IMR-90 (cell line): ENCODE results near the gene PLD2. TPM values are rescaled to one million over a fixed set of nuclear protein-coding genes. Genes with fewer than 3 reads are reported as not detected.

Source experiments
- ATAC-seq: fragments of 200-7000 bp; cut with Tn5 transposase; 2 replicates; pipeline ENCODE4 v1.9.1; 2020; ENCODE audit warnings: low read depth, mild to moderate bottlenecking, moderate library complexity
- BruUV-seq: library from RNA; stranded (reverse); fragments of 400-500 nt; replicated peaks from 2 replicates; lab custom pipeline; 2021; lab: Mats Ljungman, UMichigan
- CTCF ChIA-PET: fragments of 300-600 bp; formaldehyde crosslinking; extraction: SDS; loops from one replicate; lab custom pipeline; 2021; ENCODE audit warnings: antibody characterized with exemption; lab: Yijun Ruan, JAX
- POLR2A ChIA-PET: fragments of 300-600 bp; sonication (Branson Sonifier 250); formaldehyde crosslinking; loops from one replicate; lab custom pipeline; 2022; ENCODE audit warnings: antibody characterized with exemption; ENCODE audit not compliant: unreplicated experiment; lab: Charles Lee
- DNase-seq: peaks from one replicate; pipeline ENCODE4 v3.0.0; 2013
- H2AFZ ChIP-seq: replicated peaks from 2 replicates; pipeline ENCODE3; 2013; ENCODE audit warnings: low read length, mild to moderate bottlenecking; ENCODE audit not compliant: poor library complexity
- H2AK5ac ChIP-seq: 2 replicates; pipeline ENCODE4 v1.6.1; 2013; ENCODE audit warnings: low read depth, low read length, inconsistent platforms
- H2AK9ac ChIP-seq: replicated peaks from 2 replicates; pipeline ENCODE3; 2013; ENCODE audit warnings: mild to moderate bottlenecking, low read depth, low read length, moderate library complexity; ENCODE audit not compliant: poor library complexity
- H2BK120ac ChIP-seq: 2 replicates; pipeline ENCODE4 v1.6.1; 2013; ENCODE audit warnings: low read depth, low read length, inconsistent platforms
- H2BK15ac ChIP-seq: 3 replicates; pipeline ENCODE4 v1.6.1; 2013; ENCODE audit warnings: low read depth, low read length, inconsistent platforms
- H2BK20ac ChIP-seq: 2 replicates; pipeline ENCODE4 v1.6.1; 2013; ENCODE audit warnings: low read depth, mild to moderate bottlenecking, inconsistent platforms, low read length, moderate library complexity
- H2BK5ac ChIP-seq: 2 replicates; pipeline ENCODE4 v1.6.1; 2013; ENCODE audit warnings: mild to moderate bottlenecking, low read depth, low read length, inconsistent platforms; ENCODE audit not compliant: poor library complexity, severe bottlenecking
- H3K14ac ChIP-seq: replicated peaks from 2 replicates; pipeline ENCODE4 v1.6.1; 2013; ENCODE audit warnings: low read depth, low read length, inconsistent platforms
- H3K18ac ChIP-seq: 2 replicates; pipeline ENCODE4 v1.6.1; 2013; ENCODE audit warnings: low read depth, low read length, control low read depth
- H3K23ac ChIP-seq: 2 replicates; pipeline ENCODE4 v1.6.1; 2013; ENCODE audit warnings: low read depth, low read length, inconsistent platforms
- H3K27ac ChIP-seq: 2 replicates; pipeline ENCODE4 v1.5.1; 2013; ENCODE audit warnings: mild to moderate bottlenecking, control low read depth, low read length; ENCODE audit not compliant: insufficient read depth
- H3K27me3 ChIP-seq: 2 replicates; pipeline ENCODE4 v1.6.1; 2013; ENCODE audit warnings: low read length; ENCODE audit not compliant: control insufficient read depth, insufficient read depth
- H3K36me3 ChIP-seq: 2 replicates; pipeline ENCODE4 v1.6.1; 2013; ENCODE audit warnings: low read length, mixed read lengths; ENCODE audit not compliant: control insufficient read depth, insufficient read depth
- H3K4ac ChIP-seq: 2 replicates; pipeline ENCODE4 v1.6.1; 2013; ENCODE audit warnings: low read depth, low read length, inconsistent platforms
- H3K4me1 ChIP-seq: 2 replicates; pipeline ENCODE4 v1.6.1; 2013; ENCODE audit warnings: low read length, mixed read lengths; ENCODE audit not compliant: control insufficient read depth, insufficient read depth
- H3K4me2 ChIP-seq: 2 replicates; pipeline ENCODE4 v1.6.1; 2013; ENCODE audit warnings: low read depth, mild to moderate bottlenecking, control low read depth, low read length, moderate library complexity
- H3K4me3 ChIP-seq: 2 replicates; pipeline ENCODE4 v1.5.1; 2013; ENCODE audit warnings: low read depth, mild to moderate bottlenecking, control low read depth, low read length, moderate library complexity; ENCODE audit not compliant: insufficient read depth
- H3K56ac ChIP-seq: 2 replicates; pipeline ENCODE4 v1.6.1; 2013; ENCODE audit warnings: low read length, inconsistent platforms; ENCODE audit not compliant: insufficient read depth; ENCODE audit errors: extremely low read depth
- H3K79me1 ChIP-seq, 2 experiments: 2 replicates each; pipeline ENCODE4 v1.6.1; 2013; ENCODE audit warnings: low read length in 2 of 2, inconsistent platforms in 1 of 2, low read depth in 1 of 2
- H3K9ac ChIP-seq: 2 replicates; pipeline ENCODE4 v1.6.1; 2013; ENCODE audit warnings: low read depth, low read length, control low read depth
- H3K9me1 ChIP-seq: 2 replicates; pipeline ENCODE4 v1.6.1; 2013; ENCODE audit warnings: low read length, inconsistent platforms; ENCODE audit not compliant: insufficient read depth
- H3K9me3 ChIP-seq: 2 replicates; pipeline ENCODE4 v1.6.1; 2013; ENCODE audit warnings: low read length; ENCODE audit not compliant: control insufficient read depth, insufficient read depth
- H4K20me1 ChIP-seq: 2 replicates; pipeline ENCODE4 v1.6.1; 2013; ENCODE audit warnings: low read length, inconsistent platforms; ENCODE audit not compliant: insufficient read depth
- H4K5ac ChIP-seq: 2 replicates; pipeline ENCODE4 v1.6.1; 2013; ENCODE audit warnings: mild to moderate bottlenecking, low read depth, low read length, control low read depth
- H4K8ac ChIP-seq, 2 experiments: 2 replicates each; pipeline ENCODE4 v1.6.1; 2013; ENCODE audit warnings: low read depth in 2 of 2, low read length in 2 of 2, control low read depth in 1 of 2, inconsistent platforms in 1 of 2
- H4K91ac ChIP-seq: 2 replicates; pipeline ENCODE4 v1.6.1; 2013; ENCODE audit warnings: low read depth, low read length, inconsistent platforms; ENCODE audit not compliant: insufficient read depth
- BHLHE40 ChIP-seq: fragments of 150-350 bp; IDR thresholded peaks from 2 replicates; pipeline ENCODE4 v1.6.1; 2016; ENCODE audit warnings: mild to moderate bottlenecking, low read depth, low read length
- CEBPB ChIP-seq: IDR thresholded peaks from 2 replicates; pipeline ENCODE4 v1.6.1; 2012; ENCODE audit warnings: low read depth, low read length, improper control_type of control experiment
- CHD1 ChIP-seq: IDR thresholded peaks from 2 replicates; pipeline ENCODE4 v1.6.1; 2012; ENCODE audit warnings: low read depth, low read length, improper control_type of control experiment
- FOS ChIP-seq: fragments of 150-350 bp; IDR thresholded peaks from 2 replicates; pipeline ENCODE4 v1.6.1; 2016; ENCODE audit warnings: low read depth, low read length
- NFE2L2 ChIP-seq: fragments of 150-350 bp; IDR thresholded peaks from 2 replicates; pipeline ENCODE4 v1.6.1; 2016; ENCODE audit warnings: low read depth, mild to moderate bottlenecking, low read length
- RFX5 ChIP-seq: IDR thresholded peaks from 2 replicates; pipeline ENCODE4 v1.8.0; 2012; ENCODE audit warnings: low read depth, mild to moderate bottlenecking, low read length, moderate library complexity
- WGBS, 2 experiments: methylation state at CpG; one replicate each; pipeline versions ENCODE4 v1.1.5 to v1.1.7; 2013; ENCODE audit warnings: missing lambda C conversion rate in 2 of 2; ENCODE audit not compliant: insufficient read length in 1 of 2; ENCODE audit errors: extremely low coverage in 2 of 2; 5-methylcytosine and 5-hydroxymethylcytosine counted together
- dilution Hi-C: fragments of 300-500 bp; cut with HindIII; formaldehyde crosslinking; loops from one replicate; pipeline ENCODE4 v1.14.3; 2018; ENCODE audit warnings: low sequenced_read_pairs; ENCODE audit not compliant: unreplicated experiment
- in situ Hi-C: fragments of 300-500 bp; cut with MboI; formaldehyde crosslinking; loops from 3 replicates; pipeline ENCODE4 v1.14.3; 2019; ENCODE audit warnings: low sequenced_read_pairs, inconsistent platforms, mixed read lengths
- intact Hi-C: fragments of 100-400 bp; cut with micrococcal nuclease; formaldehyde crosslinking; loops from 2 replicates; pipeline ENCODE4 v1.10.0; 2022
- polyA plus RNA-seq, 3 experiments: library from polyadenylated mRNA; depleted of rRNA; stranded (reverse); fragments of >200 nt; gene quantifications; 2 replicates each; pipeline ENCODE4 v1.2.3, GENCODE V29; 2012; ENCODE audit warnings: low replicate concordance in 1 of 3
- total RNA-seq: library from RNA; depleted of rRNA; stranded (reverse); fragments of >200 nt; gene quantifications from 2 replicates; pipeline ENCODE4 v1.2.3, GENCODE V29; 2012
- TF ChIP-seq, protein P1 (sequence below): fragments of 150-350 bp; IDR thresholded peaks from 2 replicates; pipeline ENCODE4 v1.6.1; 2017; ENCODE audit warnings: mild to moderate bottlenecking, antibody characterized with exemption, low read length, low read depth

Gene PLD2
- total and polyA plus RNA-seq, 2 of the 4 experiments (the other 2 are of a cell fraction) = 12.5 to 28.0 TPM

DNA sequence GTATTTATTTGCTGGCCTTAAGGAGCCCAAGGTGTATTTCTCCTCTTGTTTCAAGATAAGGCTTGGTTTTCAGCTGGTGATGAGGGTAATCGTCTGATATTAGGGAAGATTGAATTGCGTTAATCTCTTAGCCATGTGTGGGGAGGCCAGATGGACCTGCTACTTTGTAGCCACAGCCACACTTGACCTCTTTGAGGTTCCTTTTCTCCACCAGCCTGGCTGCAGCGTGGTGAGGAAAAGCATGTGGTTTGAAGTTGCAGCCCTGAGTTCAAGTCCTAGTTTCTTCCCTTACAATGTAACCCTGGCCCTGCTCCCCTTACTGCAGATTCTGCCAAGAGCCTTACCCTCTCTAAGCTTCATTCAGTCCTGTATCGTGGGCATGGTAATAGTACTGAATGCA is 29.3 kb downstream of the PLD2 start:
- H3K4ac ChIP-seq = no peak overlapping the region
- H2BK15ac ChIP-seq = no peak overlapping the region
- no CpG with 5 or more reads among the region's 4 CpGs for WGBS, 2 experiments
- peaks cover 42% of the 10 kb centered on the region for H3K9me1 ChIP-seq
- no peak overlapping the region for H2BK5ac ChIP-seq
- no peak overlapping the region for H2BK120ac ChIP-seq
- no peak overlapping the region for H3K18ac ChIP-seq
- H3K9ac ChIP-seq = no peak overlapping the region
- H3K4me3 ChIP-seq = no peak overlapping the region
- no peak overlapping the region for H2AFZ ChIP-seq
- ChIA-PET CTCF (no interaction called here), POLR2A (no interaction called here)
- ATAC-seq (no peak), DNase-seq (no peak)
- TF ChIP-seq RFX5 (no peak), CHD1 (no peak), BHLHE40 (no peak), CEBPB (no peak), NFE2L2 (no peak), FOS (no peak)
- TF ChIP-seq, protein P1, sequence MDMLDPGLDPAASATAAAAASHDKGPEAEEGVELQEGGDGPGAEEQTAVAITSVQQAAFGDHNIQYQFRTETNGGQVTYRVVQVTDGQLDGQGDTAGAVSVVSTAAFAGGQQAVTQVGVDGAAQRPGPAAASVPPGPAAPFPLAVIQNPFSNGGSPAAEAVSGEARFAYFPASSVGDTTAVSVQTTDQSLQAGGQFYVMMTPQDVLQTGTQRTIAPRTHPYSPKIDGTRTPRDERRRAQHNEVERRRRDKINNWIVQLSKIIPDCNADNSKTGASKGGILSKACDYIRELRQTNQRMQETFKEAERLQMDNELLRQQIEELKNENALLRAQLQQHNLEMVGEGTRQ = no peak
- no peak overlapping the region for H3K56ac ChIP-seq
- H4K20me1 ChIP-seq = peaks cover 57% of the 10 kb centered on the region
- peaks cover 32 to 74% of the 10 kb centered on the region in 2 experiments for H3K79me1 ChIP-seq
- no peak overlapping the region for H2BK20ac ChIP-seq
- H3K27me3 ChIP-seq = no peaks in the 10 kb centered on the region
- no peak overlapping the region for H2AK5ac ChIP-seq
- no peak overlapping the region for H3K27ac ChIP-seq
- no peak overlapping the region for H4K91ac ChIP-seq
- dilution Hi-C loops = no loop called here
- H3K9me3 ChIP-seq = no peaks in the 10 kb centered on the region
- no peak overlapping the region for H3K4me2 ChIP-seq
- in situ Hi-C loops = no loop called here
- H4K5ac ChIP-seq = no peak overlapping the region
- H3K4me1 ChIP-seq = peaks cover 19% of the 10 kb centered on the region
- no TSS peak for BruUV-seq
- H3K36me3 ChIP-seq = peaks cover 5% of the 10 kb centered on the region; the same call in 1 of the 2 replicates
- H3K14ac ChIP-seq = no peak overlapping the region
- H2AK9ac ChIP-seq = no peak overlapping the region
- no peak overlapping the region for H3K23ac ChIP-seq
- intact Hi-C loops = no loop called here
- no peak overlapping the region for H4K8ac ChIP-seq
